GM12878 (cell line): ENCODE measurements around the gene ELAVL1. TPM values are rescaled to one million over a fixed set of nuclear protein-coding genes. Genes with fewer than 3 reads are reported as not detected.

ENCODE experiments used
- BCL3 ChIP-seq: IDR thresholded peaks from 2 replicates; pipeline ENCODE4 v1.6.1; 2011; ENCODE audit warnings: borderline replicate concordance, low read depth, mild to moderate bottlenecking, moderate library complexity, low read length; ENCODE audit not compliant: insufficient read depth, poor library complexity, severe bottlenecking
- BRCA1 ChIP-seq: IDR thresholded peaks from 2 replicates; pipeline ENCODE4 v1.6.1; 2011; ENCODE audit warnings: low read depth, low read length, improper control_type of control experiment
- E2F4 ChIP-seq: IDR thresholded peaks from 2 replicates; pipeline ENCODE4 v1.6.1; 2012; ENCODE audit warnings: low read depth, low read length, improper control_type of control experiment
- JUND ChIP-seq: IDR thresholded peaks from 2 replicates; pipeline ENCODE4 v1.6.1; 2012; ENCODE audit warnings: low read depth, mild to moderate bottlenecking, low read length, improper control_type of control experiment, moderate library complexity
- MYB ChIP-seq: fragments of 150-350 bp; IDR thresholded peaks from 2 replicates; pipeline ENCODE4 v1.6.1; 2014; ENCODE audit warnings: mild to moderate bottlenecking, low read depth, low read length, borderline replicate concordance
- NR2C1 ChIP-seq: fragments of 450-650 bp; IDR thresholded peaks from 2 replicates; pipeline ENCODE4 v1.6.1; 2017; ENCODE audit warnings: antibody characterized with exemption, mild to moderate bottlenecking, moderate library complexity
- NRF1 ChIP-seq: conservative IDR thresholded peaks from 2 replicates; pipeline ENCODE4 v1.6.1; 2011; ENCODE audit warnings: mild to moderate bottlenecking, low read depth, low read length, improper control_type of control experiment
- PBX3 ChIP-seq: IDR thresholded peaks from 2 replicates; pipeline ENCODE4 v1.6.1; 2011; ENCODE audit warnings: mild to moderate bottlenecking, low read depth, low read length, moderate library complexity; ENCODE audit not compliant: insufficient replicate concordance
- RELB ChIP-seq: fragments of 450-650 bp; IDR thresholded peaks from 2 replicates; pipeline ENCODE4 v1.6.1; 2017; ENCODE audit warnings: low read depth, mild to moderate bottlenecking, moderate library complexity
- SIN3A ChIP-seq: IDR thresholded peaks from 2 replicates; pipeline ENCODE4 v1.6.1; 2012; ENCODE audit warnings: low read depth, low read length, improper control_type of control experiment
- SP1 ChIP-seq: IDR thresholded peaks from one replicate; pipeline ENCODE4 v1.6.1; 2011; ENCODE audit warnings: low read depth, low read length
- ZNF24 ChIP-seq: fragments of 450-650 bp; IDR thresholded peaks from 2 replicates; pipeline ENCODE4 v1.6.1; 2017; ENCODE audit warnings: antibody characterized with exemption, mild to moderate bottlenecking
- polyA plus RNA-seq, 11 experiments: library from polyadenylated mRNA; depleted of rRNA in 4 of 11; unstranded in 6 of 11; stranded (reverse) in 5 of 11; fragments of >200 nt; fragmentation: Nextera tagmentation in 4 of 11; fragmentation: Illumina TruSeq in 1 of 11; extraction: Ambion mirVana in 4 of 11; extraction: Trizol in 1 of 11; gene quantifications; 1 replicate in 1 of 11; 2 replicates in 10 of 11; pipeline versions ENCODE4 v1.2.1 to v1.2.3, GENCODE V29; 2011 to 2016; ENCODE audit warnings: inconsistent platforms in 2 of 11, missing spikeins in 2 of 11, low read depth in 1 of 11
- total RNA-seq, 4 experiments: library from RNA; depleted of rRNA in 3 of 4; stranded (reverse); fragments of >200 nt in 3 of 4; fragmentation: Illumina TruSeq in 1 of 4; extraction: Trizol in 1 of 4; gene quantifications; 2 replicates each; pipeline versions ENCODE4 v1.2.1 to v1.2.3, GENCODE V29; 2013 to 2021

ELAVL1 gene
- total and polyA plus RNA-seq, 10 of the 15 experiments (the other 5 are each of a cell fraction or from before 2014, with no cell fraction given): 7.4 to 155 (median 70.3) TPM

- no peak for TF ChIP-seq E2F4
- TF ChIP-seq RELB: no peak
- no peak for TF ChIP-seq NR2C1
- TF ChIP-seq ZNF24: no peak
- TF ChIP-seq BCL3: no peak
- TF ChIP-seq SIN3A: no peak
- no peak for TF ChIP-seq NRF1
- TF ChIP-seq SP1: no peak
- TF ChIP-seq PBX3: no peak
- TF ChIP-seq JUND: no peak
- TF ChIP-seq MYB: no peak
- no peak for TF ChIP-seq BRCA1
These were observed 29.0 kb downstream of the ELAVL1 start (continued) for GRCh38 chr19:7976461-7976860.
